Kidney (tissue), 14 donors: Measurements from ENCODE around the gene DHX40. TPM values are rescaled to one million over a fixed set of nuclear protein-coding genes. Genes with fewer than 3 reads are reported as not detected.

Source experiments
- DNase-seq, 5 donors: peaks; one replicate each; pipeline ENCODE4 v3.0.0-alpha.2; 2013 to 2020
- FAIRE-seq: peaks from 2 replicates; lab custom pipeline; 2012; peaks lifted over from hg19 to GRCh38; lab: Jason Lieb, UNC
- H3K27ac ChIP-seq, 2 donors: one replicate each; pipeline ENCODE4 v1.7.0; 2013; ENCODE audit warnings: low read depth in 2 of 2, low read length in 2 of 2, inconsistent platforms in 1 of 2
- H3K27me3 ChIP-seq: one replicate; pipeline ENCODE4 v1.7.1; 2013; ENCODE audit warnings: low read length, inconsistent platforms; ENCODE audit not compliant: control insufficient read depth, insufficient read depth
- H3K36me3 ChIP-seq, 3 donors: one replicate each; pipeline versions ENCODE4 v1.7.0 to v1.7.1; 2013; ENCODE audit warnings: low read length in 3 of 3, control low read depth in 1 of 3, inconsistent platforms in 1 of 3; ENCODE audit not compliant: insufficient read depth in 3 of 3, control insufficient read depth in 2 of 3
- H3K4me1 ChIP-seq, 3 donors: one replicate each; pipeline versions ENCODE4 v1.7.0 to v1.7.1; 2013; ENCODE audit warnings: low read length in 3 of 3, inconsistent platforms in 1 of 3, low read depth in 1 of 3; ENCODE audit not compliant: control insufficient read depth in 2 of 3, insufficient read depth in 2 of 3
- H3K4me3 ChIP-seq, 3 donors: one replicate each; pipeline versions ENCODE4 v1.7.0 to v1.8.1; 2013; ENCODE audit warnings: low read length in 3 of 3, control low read depth in 1 of 3, inconsistent platforms in 1 of 3
- H3K9ac ChIP-seq, 3 donors: one replicate each; pipeline versions ENCODE4 v1.7.0 to v1.7.1; 2013; ENCODE audit warnings: low read length in 3 of 3, control low read depth in 1 of 3, inconsistent platforms in 1 of 3
- H3K9me3 ChIP-seq, 3 donors: one replicate each; pipeline versions ENCODE4 v1.7.0 to v1.7.1; 2013; ENCODE audit warnings: low read length in 3 of 3, control low read depth in 1 of 3, inconsistent platforms in 1 of 3; ENCODE audit not compliant: control insufficient read depth in 2 of 3, insufficient read depth in 1 of 3
- CTCF ChIP-seq: IDR thresholded peaks from 3 replicates; pipeline ENCODE4 v1.5.1; 2012; ENCODE audit warnings: mild to moderate bottlenecking, moderate library complexity, borderline replicate concordance; ENCODE audit not compliant: insufficient read depth; ENCODE audit errors: extremely low read depth
- intact Hi-C: fragments of 100-400 bp; cut with DNase I; formaldehyde crosslinking; loops from one replicate; pipeline ENCODE4 v1.11.1; 2022
- polyA plus RNA-seq: library from polyadenylated mRNA; stranded (reverse); fragments of 350-450 nt; fragmentation: Illumina TruSeq; extraction: RNeasy Lipid Tissue Mini Kit (QIAGEN cat#74804); gene quantifications from one replicate; pipeline ENCODE4 v1.2.3, GENCODE V29; 2014; ENCODE audit warnings: low read depth, low replicate concordance; ENCODE audit not compliant: insufficient read depth
- total RNA-seq: library from RNA; stranded (reverse); fragmentation: NEBNext Ultra II Directional; extraction: Animal tissue kit (Norgen Biotek cat#: 25700); gene quantifications from one replicate; pipeline ENCODE4 v1.2.1, GENCODE V29; 2021
- donor health status: control.
- donor health status: control.
- donor health status: control.
- donor health status: control.
- donor health status: control.
- donor health status: DM: yes; HTN: yes; CAD: no.
- donor health status: Normal renal cell carcinoma (clear cell type).

DHX40 gene
- total and polyA plus RNA-seq, 2 donors from 2014 or later, result 23.8 to 41.4 TPM

GRCh38 chr17:59550703-59551102, 14.7 kb upstream of the DHX40 start:
- no peak overlapping the region for H3K4me3 ChIP-seq
- H3K4me1 ChIP-seq, result no peaks in the 10 kb centered on the region
- DNase-seq, result no peak
- no peak for FAIRE-seq
- no peaks in the 10 kb centered on the region for H3K9me3 ChIP-seq
- no peaks in the 10 kb centered on the region for H3K36me3 ChIP-seq
- intact Hi-C loops, result no loop called here
- H3K9ac ChIP-seq, result no peak overlapping the region
- no peak overlapping the region for H3K27ac ChIP-seq
- H3K27me3 ChIP-seq, result no peaks in the 10 kb centered on the region
- no peak for TF ChIP-seq CTCF

- Histone ChIP-seq H3K9ac (no peak overlapping the region), H3K9me3 (no peaks in the 10 kb centered on the region), H3K36me3 (no peaks in the 10 kb centered on the region), H3K4me1 (no peaks in the 10 kb centered on the region), H3K27ac (no peak overlapping the region), H3K4me3 (no peak overlapping the region), H3K27me3 (no peaks in the 10 kb centered on the region)
- intact Hi-C loops, result no loop called here
- FAIRE-seq (no peak), DNase-seq (no peak)
- TF ChIP-seq CTCF, result no peak
These were observed 7.4 kb upstream of the DHX40 start for GRCh38 chr17:59558039-59558438.

- H3K27me3 ChIP-seq, result no peaks in the 10 kb centered on the region
- H3K4me3 ChIP-seq, result no peak overlapping the region
- DNase-seq, result peak in 1 of 5 donors; percentile 26
- no peaks in the 10 kb centered on the region for H3K36me3 ChIP-seq
- no peaks in the 10 kb centered on the region for H3K4me1 ChIP-seq
- no peaks in the 10 kb centered on the region for H3K9me3 ChIP-seq
- H3K9ac ChIP-seq, result no peak overlapping the region
- no peak for FAIRE-seq
- TF ChIP-seq CTCF, result no peak
- intact Hi-C loops, result no loop called here
- H3K27ac ChIP-seq, result no peak overlapping the region
These were observed 6.5 kb upstream of the DHX40 start for GRCh38 chr17:59558953-59559352.

GRCh38 chr17:59561042-59561441, 4.4 kb upstream of the DHX40 start:
- H3K4me1 ChIP-seq, result peaks cover 0 to 3% (median 0%) of the 10 kb centered on the region in 3 donors
- no peak overlapping the region for H3K27ac ChIP-seq
- H3K4me3 ChIP-seq, result no peak overlapping the region
- DNase-seq, result no peak
- no peak for TF ChIP-seq CTCF
- intact Hi-C loops, result no loop called here
- FAIRE-seq, result no peak
- no peaks in the 10 kb centered on the region for H3K36me3 ChIP-seq
- no peaks in the 10 kb centered on the region for H3K9me3 ChIP-seq
- H3K9ac ChIP-seq, result no peak overlapping the region
- H3K27me3 ChIP-seq, result no peaks in the 10 kb centered on the region
